GM21825 (cell line): ENCODE measurements around the gene ZNF174.

Experiments
- ATAC-seq: cut with Tn5 transposase; IDR thresholded peaks from one replicate; pipeline ENCODE4 v1.9.1; 2021; ENCODE audit warnings: mild to moderate bottlenecking, moderate library complexity; ENCODE audit not compliant: unreplicated experiment

Gene ZNF174

GRCh38 chr16:3443108-3444031 is 42.4 kb downstream of the ZNF174 start, which contains the start of the genes NAA60 and ZNF597:
NAA60 (plus strand) TSS chr16:3443680; CDS start chr16:3476228, 32,548 bp downstream.
ZNF597 (minus strand) TSS chr16:3443504; CDS start chr16:3443153, 351 bp downstream.
- peak; percentile 88 for ATAC-seq

DNA sequence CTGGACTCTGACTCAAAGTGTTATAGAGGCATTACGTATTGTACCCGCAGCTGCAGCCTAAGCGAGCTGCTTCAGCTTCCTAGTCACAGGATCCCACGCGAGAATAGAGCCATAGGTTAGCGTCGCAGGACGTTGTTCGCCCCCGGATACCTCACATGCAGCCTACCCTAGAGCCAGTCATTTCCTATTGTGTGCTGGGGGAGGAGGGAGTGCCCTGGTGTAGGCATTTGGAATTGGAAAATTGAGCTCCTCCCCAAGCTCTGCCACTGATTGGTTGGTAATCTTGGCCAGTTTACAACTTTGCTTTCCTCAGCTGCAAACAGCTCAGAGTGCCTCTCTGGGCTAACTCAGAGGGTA is 43.0 kb downstream of the ZNF174 start:
- no peak for ATAC-seq

DNA sequence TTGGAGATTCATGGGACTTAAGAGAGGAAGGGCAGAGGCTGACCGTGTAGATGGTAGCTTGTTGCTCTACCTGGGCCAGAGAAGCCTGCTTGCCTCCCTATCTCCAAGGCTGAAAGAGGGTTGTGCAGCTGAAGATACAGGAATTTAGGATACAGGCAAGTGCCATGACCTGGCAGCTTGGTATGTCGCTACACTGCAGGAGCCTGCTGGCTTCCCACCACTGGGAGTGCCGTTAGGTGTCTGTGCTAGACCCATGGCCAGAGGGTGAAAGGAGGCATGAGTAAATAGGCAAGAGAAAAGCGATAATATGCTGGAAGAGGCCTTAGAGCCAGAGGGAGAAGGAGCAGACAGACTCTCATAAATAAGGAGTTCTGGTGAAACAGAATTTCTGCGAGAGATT is 53.1 kb downstream of the ZNF174 start:
- no peak for ATAC-seq

DNA sequence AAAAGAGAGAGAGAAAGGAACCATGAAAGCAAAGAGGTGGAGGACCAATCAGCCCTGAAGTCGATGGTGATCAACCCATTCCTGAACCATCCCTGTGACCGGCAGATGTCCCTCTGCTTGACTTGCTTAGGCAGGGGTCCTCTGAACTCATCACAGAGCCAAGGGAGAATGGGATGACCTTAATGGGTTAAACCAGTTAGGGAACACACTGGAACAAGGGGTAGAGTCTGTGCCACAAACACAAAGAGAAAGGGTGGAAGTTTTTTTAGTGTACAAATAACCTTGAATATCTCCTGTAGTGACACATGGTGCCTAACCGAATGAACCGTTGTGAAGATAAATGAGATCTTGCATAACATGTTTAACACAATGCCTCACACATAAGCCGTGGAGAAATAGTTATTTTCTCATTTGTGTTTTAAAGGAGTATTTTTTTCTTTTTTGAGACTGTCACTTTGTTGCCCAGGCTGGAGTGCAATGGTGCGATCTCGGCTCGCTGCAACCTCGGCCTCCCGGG is 53.7 kb downstream of the ZNF174 start:
- no peak for ATAC-seq

DNA sequence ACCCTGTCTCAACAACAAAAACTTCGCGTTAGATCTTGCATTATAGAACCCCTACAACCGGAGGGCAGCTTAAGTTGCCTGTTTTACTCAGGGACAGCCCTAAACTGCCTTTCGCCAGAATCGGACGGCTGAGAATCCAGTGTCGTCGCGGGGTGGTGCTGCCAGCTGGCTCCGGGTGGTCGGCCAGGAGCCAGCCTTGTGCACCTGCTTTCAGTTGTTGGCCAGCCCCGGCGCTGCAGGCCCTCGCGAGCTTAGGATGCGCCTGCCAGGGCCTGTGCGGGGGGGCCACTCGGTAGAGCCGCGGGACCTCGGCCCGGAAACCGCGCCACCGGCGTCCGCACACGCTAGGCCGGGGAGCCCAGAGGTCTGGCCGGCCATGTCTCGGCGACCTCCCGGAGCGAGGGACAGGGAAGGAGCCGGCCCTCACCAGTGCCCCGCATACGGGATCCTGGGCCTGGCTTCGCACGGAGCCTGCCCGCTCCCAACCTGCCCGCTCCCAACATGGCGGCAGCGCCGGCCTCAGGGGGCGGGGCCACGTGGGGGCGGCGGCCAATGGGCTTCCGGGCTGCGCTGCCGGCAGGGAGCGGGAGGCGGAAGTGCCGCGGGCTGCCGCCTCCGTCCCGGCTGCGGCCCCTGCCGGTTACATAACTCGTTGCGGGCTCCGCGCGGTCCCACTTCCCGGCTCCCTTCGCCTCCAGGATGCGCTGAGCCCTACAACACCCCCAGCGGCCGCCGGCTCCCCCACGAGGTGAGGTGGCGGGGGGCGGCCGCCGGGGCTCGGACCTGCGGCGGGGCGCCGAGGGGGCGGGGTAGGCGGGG is 56.6 kb downstream of the ZNF174 start:
- peak; percentile 65 for ATAC-seq

- ATAC-seq: peak; percentile 24
Measured at GRCh38 chr16:3458278-3458851, 57.4 kb downstream of the ZNF174 start.

DNA sequence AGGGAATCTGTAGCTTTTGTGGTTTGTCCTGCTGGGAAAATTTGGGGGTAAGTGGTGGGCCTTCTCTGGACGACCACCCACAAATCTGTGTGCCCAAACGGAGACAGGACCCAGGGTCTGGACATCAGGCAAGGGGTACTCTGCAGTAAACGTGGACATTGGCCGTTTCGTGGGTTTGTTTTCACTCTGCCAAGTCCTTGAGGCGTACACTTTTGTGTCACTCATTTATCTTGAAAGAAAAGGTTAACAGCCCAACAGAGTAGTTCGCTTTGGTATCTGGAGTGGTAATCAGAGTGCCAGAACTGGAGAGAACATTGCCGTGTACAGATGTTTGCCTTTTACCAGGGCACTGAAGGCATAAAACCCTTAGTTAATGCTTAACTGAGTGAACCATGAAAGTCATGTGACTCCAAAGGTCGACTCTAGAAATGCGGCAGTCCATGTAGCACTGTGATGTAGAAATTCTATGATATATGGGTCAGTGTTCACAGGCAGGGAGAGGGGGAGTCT is 57.9 kb downstream of the ZNF174 start:
- no peak for ATAC-seq
